ENCODE data around the gene CGN.

The CGN gene

GRCh38 chr1:151524736-151525135, 13.5 kb downstream of the CGN start:
- no peak for DNase-seq

- DNase-seq, result no peak
These were observed 15.7 kb downstream of the CGN start for GRCh38 chr1:151526735-151527525.

DNA sequence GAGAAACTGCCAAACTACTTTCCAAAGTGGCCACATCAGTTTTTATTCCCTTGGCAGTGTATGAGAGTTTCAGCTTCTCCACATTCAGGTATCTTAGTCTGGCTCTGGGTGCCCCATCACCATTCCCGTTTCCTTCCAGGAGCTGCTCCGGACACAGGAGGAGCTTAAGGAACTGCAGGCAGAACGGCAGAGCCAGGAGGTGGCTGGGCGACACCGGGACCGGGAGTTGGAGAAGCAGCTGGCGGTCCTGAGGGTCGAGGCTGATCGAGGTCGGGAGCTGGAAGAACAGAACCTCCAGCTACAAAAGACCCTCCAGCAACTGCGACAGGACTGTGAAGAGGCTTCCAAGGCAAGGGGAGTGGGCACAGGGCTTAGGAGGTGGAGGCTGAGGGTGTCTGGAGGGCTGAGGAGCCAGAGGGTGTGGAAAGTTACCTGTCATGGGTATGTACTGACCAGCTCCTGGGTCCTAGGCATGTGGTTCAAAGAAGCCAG, 18.1 kb downstream of the CGN start:
- DNase-seq, result no peak

GRCh38 chr1:151529781-151530180, 18.6 kb downstream of the CGN start:
- DNase-seq, result no peak

- DNase-seq, result no peak
These were observed 19.3 kb downstream of the CGN start for GRCh38 chr1:151530461-151530860.

DNA sequence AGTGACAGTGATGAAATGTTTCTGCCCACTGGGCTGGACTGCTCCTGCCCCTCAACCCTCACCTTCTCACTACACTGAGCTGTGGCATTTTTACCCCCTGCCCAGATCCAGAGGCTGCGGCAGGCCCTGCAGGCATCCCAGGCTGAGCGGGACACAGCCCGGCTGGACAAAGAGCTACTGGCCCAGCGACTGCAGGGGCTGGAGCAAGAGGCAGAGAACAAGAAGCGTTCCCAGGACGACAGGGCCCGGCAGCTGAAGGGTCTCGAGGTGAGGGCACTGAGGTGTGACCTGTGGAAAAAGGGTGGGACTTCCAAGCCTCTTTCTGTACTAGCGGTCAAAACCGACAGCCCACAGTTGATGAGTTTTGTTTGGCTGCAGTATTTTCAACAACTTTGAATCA, 22.7 kb downstream of the CGN start:
- DNase-seq, result no peak

GRCh38 chr1:151534662-151535278, 23.6 kb downstream of the CGN start:
- DNase-seq, result peak; percentile 68 to 80

GRCh38 chr1:151535326-151536271, 24.4 kb downstream of the CGN start:
- no peak for DNase-seq

GRCh38 chr1:151536499-151536898, 25.3 kb downstream of the CGN start:
- DNase-seq, result no peak

DNA sequence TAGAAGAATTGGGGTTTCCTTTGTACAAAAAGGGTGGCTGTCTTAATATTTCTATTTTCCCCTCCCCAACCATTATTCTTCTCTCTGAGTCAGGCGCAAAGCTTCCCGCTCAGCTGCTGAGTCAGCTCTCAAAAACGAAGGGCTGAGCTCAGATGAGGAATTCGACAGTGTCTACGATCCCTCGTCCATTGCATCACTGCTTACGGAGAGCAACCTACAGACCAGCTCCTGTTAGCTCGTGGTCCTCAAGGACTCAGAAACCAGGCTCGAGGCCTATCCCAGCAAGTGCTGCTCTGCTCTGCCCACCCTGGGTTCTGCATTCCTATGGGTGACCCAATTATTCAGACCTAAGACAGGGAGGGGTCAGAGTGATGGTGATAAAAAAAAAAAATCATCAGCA, 25.9 kb downstream of the CGN start:
- no peak for DNase-seq

GRCh38 chr1:151539321-151540020, 28.3 kb downstream of the CGN start:
- DNase-seq, result peak; percentile 46 to 54

- DNase-seq, result peak; percentile 95 to 96
These were observed 29.1 kb downstream of the CGN start, which contains the start of gene TUFT1 for GRCh38 chr1:151540021-151540981. TUFT1 (plus strand) TSS chr1:151540309; CDS start chr1:151540367, 58 bp downstream.

DNA sequence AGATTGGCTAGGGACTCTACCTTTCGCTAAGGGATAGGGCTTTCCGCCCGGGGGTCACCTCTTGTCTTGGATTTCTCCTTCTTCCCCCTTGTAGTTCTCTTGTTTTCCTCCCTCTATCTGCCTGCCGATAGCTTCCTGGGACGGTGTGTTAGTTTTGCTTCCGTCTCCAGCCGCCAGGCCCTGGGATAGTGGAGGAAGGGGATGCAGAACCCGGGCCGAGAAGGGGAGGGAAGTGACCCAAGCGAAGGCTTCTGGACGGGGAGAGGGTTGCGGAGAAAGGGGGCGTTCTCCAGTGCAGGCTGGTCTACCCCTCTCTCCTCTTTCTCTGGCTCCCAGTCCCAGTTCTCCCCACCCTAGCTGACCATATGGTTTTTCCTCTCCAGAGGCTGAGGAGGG, 29.8 kb downstream of the CGN start:
- no peak for DNase-seq

- DNase-seq, result no peak
These were observed 30.6 kb downstream of the CGN start for GRCh38 chr1:151541752-151542151.

GRCh38 chr1:151542710-151543129, 31.5 kb downstream of the CGN start:
- DNase-seq, result no peak

- DNase-seq, result no peak
These were observed 34.4 kb downstream of the CGN start for GRCh38 chr1:151545542-151545941.

DNA sequence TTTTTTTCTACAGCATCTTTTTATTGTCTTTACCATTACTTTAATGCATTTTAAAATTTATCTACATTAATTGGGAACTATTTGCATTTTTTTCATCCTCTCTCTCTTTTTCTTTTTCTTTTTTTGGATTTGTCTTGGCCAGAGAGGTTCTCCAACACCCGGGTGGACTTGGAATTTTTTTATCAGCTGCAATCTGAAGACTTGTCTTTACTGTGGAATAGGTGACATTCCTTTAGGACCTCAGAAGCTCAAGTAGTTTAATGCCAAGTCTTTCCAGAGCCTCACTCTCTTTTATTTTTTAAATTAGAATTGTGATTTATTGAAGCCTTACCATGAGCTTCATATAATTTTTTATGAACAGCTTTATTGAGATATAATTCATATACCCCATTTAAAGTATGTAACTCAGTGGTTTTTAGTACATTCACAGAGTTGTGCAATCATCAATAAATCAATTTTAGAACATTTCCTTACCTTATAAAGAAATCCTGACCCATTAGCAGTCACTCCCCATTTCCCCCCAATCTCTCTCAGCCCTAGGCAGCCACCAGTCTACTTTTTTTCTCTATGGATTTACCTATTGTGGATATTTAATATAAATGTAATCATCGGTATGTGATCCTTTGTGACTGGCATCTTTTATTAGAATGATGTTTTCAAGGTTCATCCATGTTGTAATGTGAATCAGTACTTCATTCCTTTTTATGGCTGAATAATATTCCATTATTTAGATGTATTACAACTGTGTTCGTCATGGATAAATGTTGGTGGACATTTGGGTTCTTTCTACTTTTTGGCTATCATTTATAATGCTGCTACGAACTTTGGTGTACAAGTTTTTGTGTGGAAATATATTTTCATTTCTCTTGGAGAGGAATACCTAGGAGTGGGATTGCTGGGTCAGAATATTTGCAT, 35.1 kb downstream of the CGN start:
- no peak for DNase-seq

DNA sequence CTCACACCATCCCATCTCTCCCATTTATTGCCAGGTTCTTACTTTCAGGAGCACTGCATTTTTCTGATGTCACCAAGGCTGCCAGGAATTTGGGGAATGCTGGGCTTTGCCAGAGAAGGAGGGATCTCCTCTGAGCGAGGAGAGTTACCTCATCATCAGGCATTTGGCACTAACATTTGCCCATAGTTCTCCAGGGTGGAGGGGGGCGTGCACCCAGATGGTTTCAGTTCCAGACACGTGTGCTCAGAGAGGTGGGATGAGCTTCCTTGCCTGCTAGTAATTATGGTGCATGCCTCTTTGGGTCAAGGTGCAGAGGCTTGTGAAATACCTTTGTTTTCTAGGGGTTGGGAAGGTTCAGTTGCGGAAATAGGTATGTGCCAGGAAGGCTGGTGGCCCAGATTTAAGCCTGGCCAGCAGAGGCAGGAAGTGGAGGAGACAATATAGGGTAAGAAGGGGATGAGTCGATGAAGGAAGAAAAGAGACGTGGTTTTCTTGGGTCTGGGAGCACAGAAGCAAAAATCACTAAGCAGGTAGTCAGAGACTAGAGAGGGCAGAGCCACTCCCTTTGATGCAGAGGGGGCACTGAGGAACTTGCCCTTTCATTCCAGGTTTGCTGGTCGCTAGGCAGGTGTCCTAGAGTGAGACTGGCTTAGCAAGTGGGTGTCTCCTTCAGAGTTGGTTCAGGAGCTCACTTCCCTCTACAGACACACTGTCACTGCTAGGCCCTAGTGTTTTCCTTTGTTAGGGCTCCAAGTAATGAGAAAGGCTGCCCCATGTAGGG, 36.1 kb downstream of the CGN start:
- DNase-seq, result no peak

DNA sequence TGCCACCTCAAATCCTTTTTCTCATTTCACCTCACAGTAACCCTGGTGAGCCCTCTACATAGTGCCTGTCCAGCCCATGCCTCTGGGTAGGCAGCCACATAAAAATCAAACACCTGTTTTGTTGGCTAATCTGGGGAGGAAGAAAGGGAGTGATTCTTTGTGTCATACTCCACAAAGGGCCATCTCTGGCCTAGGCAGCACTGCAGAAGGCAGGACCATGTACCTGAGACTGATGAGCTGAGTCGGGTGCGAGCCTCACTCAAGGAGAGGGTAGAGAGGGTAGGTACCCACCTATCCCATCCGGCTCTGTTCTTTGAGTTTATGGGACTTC, 36.7 kb downstream of the CGN start:
- DNase-seq, result no peak
